Measurements from ENCODE around the gene IGSF1. TPM values are rescaled to one million over a fixed set of nuclear protein-coding genes. Genes with fewer than 3 reads are reported as not detected.

IGSF1 gene, protein sequence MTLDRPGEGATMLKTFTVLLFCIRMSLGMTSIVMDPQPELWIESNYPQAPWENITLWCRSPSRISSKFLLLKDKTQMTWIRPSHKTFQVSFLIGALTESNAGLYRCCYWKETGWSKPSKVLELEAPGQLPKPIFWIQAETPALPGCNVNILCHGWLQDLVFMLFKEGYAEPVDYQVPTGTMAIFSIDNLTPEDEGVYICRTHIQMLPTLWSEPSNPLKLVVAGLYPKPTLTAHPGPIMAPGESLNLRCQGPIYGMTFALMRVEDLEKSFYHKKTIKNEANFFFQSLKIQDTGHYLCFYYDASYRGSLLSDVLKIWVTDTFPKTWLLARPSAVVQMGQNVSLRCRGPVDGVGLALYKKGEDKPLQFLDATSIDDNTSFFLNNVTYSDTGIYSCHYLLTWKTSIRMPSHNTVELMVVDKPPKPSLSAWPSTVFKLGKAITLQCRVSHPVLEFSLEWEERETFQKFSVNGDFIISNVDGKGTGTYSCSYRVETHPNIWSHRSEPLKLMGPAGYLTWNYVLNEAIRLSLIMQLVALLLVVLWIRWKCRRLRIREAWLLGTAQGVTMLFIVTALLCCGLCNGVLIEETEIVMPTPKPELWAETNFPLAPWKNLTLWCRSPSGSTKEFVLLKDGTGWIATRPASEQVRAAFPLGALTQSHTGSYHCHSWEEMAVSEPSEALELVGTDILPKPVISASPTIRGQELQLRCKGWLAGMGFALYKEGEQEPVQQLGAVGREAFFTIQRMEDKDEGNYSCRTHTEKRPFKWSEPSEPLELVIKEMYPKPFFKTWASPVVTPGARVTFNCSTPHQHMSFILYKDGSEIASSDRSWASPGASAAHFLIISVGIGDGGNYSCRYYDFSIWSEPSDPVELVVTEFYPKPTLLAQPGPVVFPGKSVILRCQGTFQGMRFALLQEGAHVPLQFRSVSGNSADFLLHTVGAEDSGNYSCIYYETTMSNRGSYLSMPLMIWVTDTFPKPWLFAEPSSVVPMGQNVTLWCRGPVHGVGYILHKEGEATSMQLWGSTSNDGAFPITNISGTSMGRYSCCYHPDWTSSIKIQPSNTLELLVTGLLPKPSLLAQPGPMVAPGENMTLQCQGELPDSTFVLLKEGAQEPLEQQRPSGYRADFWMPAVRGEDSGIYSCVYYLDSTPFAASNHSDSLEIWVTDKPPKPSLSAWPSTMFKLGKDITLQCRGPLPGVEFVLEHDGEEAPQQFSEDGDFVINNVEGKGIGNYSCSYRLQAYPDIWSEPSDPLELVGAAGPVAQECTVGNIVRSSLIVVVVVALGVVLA (N-terminal part only)
- total RNA-seq = not detected

DNA sequence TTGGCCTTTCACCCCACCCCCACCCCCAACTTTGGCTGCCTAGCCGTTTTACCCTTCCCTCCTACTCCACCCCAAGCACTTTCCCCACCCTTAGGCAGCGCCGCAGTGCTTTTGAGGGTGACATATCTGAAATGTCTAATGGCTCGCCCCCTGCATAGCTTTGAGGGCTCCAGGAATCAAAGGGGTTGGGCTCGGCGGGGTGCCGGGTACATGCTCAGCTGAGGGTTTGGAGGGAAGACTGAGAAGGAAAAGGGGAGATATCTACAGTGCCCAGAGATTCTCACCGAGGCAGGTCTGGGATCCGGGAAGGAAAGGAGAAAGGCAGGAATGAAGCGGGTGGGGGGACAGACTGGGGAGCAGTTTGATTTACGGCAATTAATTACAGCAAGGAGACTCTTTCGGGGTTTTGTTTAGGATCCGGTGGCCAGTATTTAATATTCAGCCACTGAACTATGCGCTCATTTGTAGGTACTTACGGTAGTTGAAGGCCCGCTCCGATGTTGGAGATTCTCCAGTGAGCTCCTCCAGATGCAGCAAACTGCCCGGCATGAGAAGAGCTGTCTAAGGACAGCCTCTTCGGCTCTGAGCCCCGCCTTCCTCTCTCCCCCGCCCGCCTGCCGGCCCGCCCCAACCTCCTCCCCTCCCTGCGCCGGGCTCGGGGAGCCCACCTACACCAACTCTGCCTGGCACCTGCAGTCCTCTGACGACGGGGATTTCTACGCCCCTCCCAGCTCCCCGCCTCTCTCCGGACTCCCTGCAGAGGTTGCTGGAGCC lies at the start of gene IGSF1:
Gene IGSF1 (minus strand): TSS at position 569 of the 774 bp plus-strand sequence. CDS start 2,632 bp downstream, outside the sequence.
- Mint-ChIP-seq H3K4me3 (no peak within 1 kb of the TSS), H3K27me3 (peaks cover 19% of the 10 kb centered on the region), H3K9me3 (no peaks in the 10 kb centered on the region), H3K27ac (no peak within 1 kb of the TSS), H3K4me1 (no peaks in the 10 kb centered on the region), H3K36me3 (ENCODE audit: low read depth) (no peaks in the 10 kb centered on the region)
- POLR2A ChIA-PET = no interaction called here
- DNase-seq = no peak
- CTCF ChIA-PET = no interaction called here

DNA sequence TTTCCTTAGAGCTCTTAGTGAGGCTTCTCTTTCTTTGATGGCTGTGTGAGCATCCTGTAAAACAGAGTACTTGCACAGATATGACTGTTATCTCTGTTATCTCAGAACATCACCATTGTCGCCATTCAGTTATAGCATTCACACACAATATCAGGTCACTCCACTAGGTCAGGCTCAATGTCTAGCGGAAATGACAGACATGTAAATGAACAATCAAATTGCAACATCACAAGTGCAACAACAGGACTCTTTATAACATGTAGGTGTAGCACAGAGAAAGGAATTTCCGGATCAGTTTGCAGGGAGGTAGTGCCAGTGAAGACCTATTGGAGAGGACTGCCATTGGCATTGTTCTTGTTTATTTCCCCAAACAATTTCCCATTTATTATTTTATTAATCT lies 43.2 kb upstream of the IGSF1 start:
- no peaks in the 10 kb centered on the region for H3K27me3 Mint-ChIP-seq
- DNase-seq = no peak
- CTCF ChIA-PET = no interaction called here
- H3K4me1 Mint-ChIP-seq = no peaks in the 10 kb centered on the region
- no peaks in the 10 kb centered on the region for H3K36me3 Mint-ChIP-seq (ENCODE audit: low read depth)
- H3K27ac Mint-ChIP-seq = no peak overlapping the region
- POLR2A ChIA-PET = no interaction called here
- H3K4me3 Mint-ChIP-seq = no peak overlapping the region
- H3K9me3 Mint-ChIP-seq = no peaks in the 10 kb centered on the region

DNA sequence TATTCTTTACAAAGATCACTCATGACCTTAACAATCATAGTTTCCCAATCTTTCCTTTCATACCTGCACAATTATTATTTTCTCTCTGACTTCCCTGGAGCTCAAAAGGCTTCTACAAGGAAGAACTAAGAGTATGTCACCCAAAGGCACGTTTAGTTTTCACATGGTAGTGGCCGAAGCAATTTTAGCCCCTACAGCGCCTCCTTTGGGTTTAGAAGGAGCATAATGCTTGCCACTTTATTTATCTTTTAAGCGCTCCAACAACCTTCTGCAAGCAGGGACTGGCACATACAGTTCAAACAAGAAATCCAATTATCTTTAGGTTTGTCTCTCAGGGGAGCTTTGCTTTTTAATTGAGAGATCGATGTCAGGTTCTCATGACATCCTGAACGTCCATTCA lies 42.0 kb upstream of the IGSF1 start:
- no peak overlapping the region for H3K27ac Mint-ChIP-seq
- no peaks in the 10 kb centered on the region for H3K36me3 Mint-ChIP-seq (ENCODE audit: low read depth)
- H3K27me3 Mint-ChIP-seq = no peaks in the 10 kb centered on the region
- ChIA-PET CTCF (no interaction called here), POLR2A (no interaction called here)
- no peaks in the 10 kb centered on the region for H3K4me1 Mint-ChIP-seq
- H3K9me3 Mint-ChIP-seq = no peaks in the 10 kb centered on the region
- no peak for DNase-seq
- H3K4me3 Mint-ChIP-seq = no peak overlapping the region

DNA sequence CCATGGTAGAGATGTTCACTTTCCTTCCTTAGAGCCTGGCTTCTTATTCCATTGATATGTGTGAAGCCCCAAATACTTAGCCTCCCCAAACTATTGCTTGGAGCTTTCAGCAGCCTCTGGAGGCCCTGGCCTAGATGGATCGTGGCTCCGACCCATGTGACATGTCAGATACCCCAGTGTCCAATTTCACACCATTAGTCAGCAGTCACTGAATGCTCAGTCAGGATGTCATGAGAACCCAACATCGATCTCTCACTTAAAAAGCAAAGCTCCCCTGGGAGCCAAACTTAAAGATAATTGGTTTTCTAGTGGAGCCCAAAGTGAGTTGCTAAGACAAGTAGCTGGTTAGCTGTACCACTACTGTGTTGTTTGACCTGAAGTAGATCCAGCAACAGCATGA lies 41.6 kb upstream of the IGSF1 start:
- H3K9me3 Mint-ChIP-seq = no peaks in the 10 kb centered on the region
- no peak for DNase-seq
- no peaks in the 10 kb centered on the region for H3K4me1 Mint-ChIP-seq
- no peak overlapping the region for H3K27ac Mint-ChIP-seq
- H3K36me3 Mint-ChIP-seq (ENCODE audit: low read depth) = no peaks in the 10 kb centered on the region
- H3K4me3 Mint-ChIP-seq = no peak overlapping the region
- no peaks in the 10 kb centered on the region for H3K27me3 Mint-ChIP-seq
- ChIA-PET POLR2A (no interaction called here), CTCF (no interaction called here)

DNA sequence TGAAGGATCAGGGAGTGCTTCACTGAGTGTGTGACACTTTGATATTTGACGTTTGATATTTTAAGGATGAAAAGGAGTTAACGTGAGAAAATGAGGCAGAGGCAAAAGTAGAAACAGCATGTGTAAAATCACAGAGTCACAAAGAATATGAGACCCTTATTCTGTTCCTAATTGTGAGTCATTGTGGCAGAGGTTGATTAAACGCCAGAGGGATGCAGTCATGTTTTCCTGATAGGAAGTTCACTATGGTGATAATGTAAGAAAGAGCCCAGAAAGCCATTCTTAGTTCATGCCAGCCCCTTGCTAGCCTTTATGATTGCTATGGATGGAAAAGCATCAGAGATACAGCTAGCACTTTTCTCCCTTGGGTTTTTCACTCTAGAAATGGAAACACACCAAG lies 33.5 kb upstream of the IGSF1 start:
- ChIA-PET CTCF (no interaction called here), POLR2A (no interaction called here)
- no peaks in the 10 kb centered on the region for H3K27me3 Mint-ChIP-seq
- no peaks in the 10 kb centered on the region for H3K36me3 Mint-ChIP-seq (ENCODE audit: low read depth)
- H3K4me3 Mint-ChIP-seq = no peak overlapping the region
- H3K9me3 Mint-ChIP-seq = no peaks in the 10 kb centered on the region
- H3K4me1 Mint-ChIP-seq = no peaks in the 10 kb centered on the region
- H3K27ac Mint-ChIP-seq = no peak overlapping the region
- DNase-seq = no peak

DNA sequence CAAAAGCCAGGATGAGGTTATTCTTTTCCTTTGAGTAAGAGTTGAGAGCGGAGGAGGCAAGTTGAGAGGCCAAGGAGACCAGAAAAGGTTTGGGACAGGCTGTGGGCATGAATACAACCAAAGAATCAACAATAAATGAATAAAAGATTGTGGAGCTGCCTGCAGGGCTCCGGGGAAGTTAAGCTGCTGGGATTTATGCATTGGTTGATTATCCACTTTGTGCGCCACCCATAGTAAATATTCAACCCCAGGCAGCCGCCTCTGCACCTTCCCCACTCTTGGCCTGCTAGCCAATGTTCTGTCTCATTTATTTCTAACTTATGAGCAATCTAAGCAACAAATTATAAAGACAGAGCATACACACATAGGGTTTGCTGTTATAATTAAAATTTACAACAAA lies 28.2 kb upstream of the IGSF1 start:
- H3K4me3 Mint-ChIP-seq = no peak overlapping the region
- ChIA-PET POLR2A (no interaction called here), CTCF (no interaction called here)
- no peak overlapping the region for H3K27ac Mint-ChIP-seq
- DNase-seq = no peak
- H3K27me3 Mint-ChIP-seq = no peaks in the 10 kb centered on the region
- H3K9me3 Mint-ChIP-seq = no peaks in the 10 kb centered on the region
- H3K4me1 Mint-ChIP-seq = no peaks in the 10 kb centered on the region
- no peaks in the 10 kb centered on the region for H3K36me3 Mint-ChIP-seq (ENCODE audit: low read depth)

DNA sequence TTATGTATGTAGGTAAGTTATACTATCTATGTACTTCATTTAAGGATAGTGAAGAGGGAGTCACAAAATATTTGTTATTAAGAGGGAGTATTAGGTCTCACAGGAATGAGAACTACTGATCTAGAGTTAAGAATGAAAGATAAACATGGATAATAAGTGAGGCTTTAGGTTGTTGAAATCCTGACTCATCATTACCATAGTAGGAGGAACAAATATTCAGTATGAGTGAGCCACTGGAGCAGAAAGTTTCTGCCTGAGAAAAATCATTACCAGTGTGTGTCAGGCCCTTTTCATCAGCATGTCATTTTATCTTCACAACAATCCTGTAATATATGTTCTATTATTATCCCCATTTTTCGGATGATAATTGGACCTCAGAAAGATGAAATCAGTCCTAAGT lies 27.2 kb upstream of the IGSF1 start:
- no peaks in the 10 kb centered on the region for H3K36me3 Mint-ChIP-seq (ENCODE audit: low read depth)
- no peak overlapping the region for H3K4me3 Mint-ChIP-seq
- no peaks in the 10 kb centered on the region for H3K27me3 Mint-ChIP-seq
- H3K9me3 Mint-ChIP-seq = no peaks in the 10 kb centered on the region
- H3K27ac Mint-ChIP-seq = no peak overlapping the region
- ChIA-PET CTCF (no interaction called here), POLR2A (no interaction called here)
- H3K4me1 Mint-ChIP-seq = no peaks in the 10 kb centered on the region
- DNase-seq = no peak

DNA sequence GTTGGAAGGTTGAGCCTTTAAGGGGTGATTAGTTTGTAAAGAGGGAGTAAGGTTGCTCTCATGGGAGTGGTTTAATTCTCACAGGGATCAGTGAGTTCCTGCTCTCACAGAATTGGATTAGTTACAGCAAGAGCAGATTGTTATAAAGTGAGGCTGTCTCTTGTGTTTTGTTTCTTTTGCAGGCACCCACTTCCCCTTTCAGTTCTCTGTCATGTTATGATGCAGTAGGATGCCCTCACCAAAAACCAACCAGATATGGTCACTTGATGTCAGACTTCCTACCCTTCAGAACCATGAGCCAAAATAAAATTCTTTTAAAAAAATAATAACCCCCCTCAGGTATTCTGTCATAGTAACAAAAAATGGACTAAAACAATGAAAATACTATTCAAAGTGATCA lies 19.9 kb upstream of the IGSF1 start:
- no peak for DNase-seq
- Mint-ChIP-seq H3K27ac (no peak overlapping the region), H3K4me3 (no peak overlapping the region), H3K4me1 (no peaks in the 10 kb centered on the region), H3K27me3 (no peaks in the 10 kb centered on the region), H3K9me3 (no peaks in the 10 kb centered on the region), H3K36me3 (ENCODE audit: low read depth) (no peaks in the 10 kb centered on the region)
- ChIA-PET POLR2A (no interaction called here), CTCF (no interaction called here)

DNA sequence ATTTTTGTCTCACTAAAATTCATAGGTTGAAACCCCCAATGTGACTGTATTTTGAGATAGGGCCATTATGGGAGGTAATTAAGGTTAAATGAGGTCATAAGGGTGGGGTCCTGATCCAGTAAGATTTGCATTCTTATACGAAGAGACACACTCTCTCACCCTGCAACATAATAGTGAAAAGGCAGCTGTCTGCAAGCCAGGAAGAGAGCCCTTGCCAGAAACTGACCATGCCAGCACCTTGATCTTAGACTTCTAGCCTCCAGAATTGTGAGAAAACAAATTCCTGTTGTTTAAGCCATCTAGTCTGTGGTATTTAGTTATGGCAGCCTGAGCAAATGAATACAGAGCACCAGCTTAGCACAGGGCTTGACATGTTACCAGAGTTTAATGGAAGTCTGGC lies 17.5 kb upstream of the IGSF1 start:
- Mint-ChIP-seq H3K9me3 (no peaks in the 10 kb centered on the region), H3K27me3 (peaks cover 2% of the 10 kb centered on the region), H3K36me3 (ENCODE audit: low read depth) (no peaks in the 10 kb centered on the region), H3K27ac (no peak overlapping the region), H3K4me1 (no peaks in the 10 kb centered on the region), H3K4me3 (no peak overlapping the region)
- no peak for DNase-seq
- ChIA-PET CTCF (no interaction called here), POLR2A (no interaction called here)

DNA sequence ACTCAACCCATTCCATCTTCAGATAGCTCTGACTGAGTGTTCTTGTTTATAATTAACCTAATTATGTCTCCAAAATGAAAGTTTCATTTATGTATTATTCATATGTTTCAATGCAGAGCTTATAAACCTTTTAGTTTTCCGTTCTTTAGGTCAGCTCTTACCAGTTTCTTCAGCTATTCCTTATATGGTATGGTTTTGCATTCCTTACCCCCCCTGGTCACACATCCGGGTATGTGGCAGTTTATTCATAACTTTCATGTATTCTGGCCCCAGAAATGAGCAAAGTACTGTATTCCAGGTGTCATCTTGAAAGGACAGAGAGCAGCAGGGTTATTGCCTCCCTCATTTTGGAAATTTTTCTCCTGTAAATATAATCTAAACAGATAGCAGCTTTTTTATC lies 16.8 kb upstream of the IGSF1 start:
- Mint-ChIP-seq H3K27ac (no peak overlapping the region), H3K4me1 (no peaks in the 10 kb centered on the region), H3K9me3 (no peaks in the 10 kb centered on the region), H3K27me3 (peaks cover 2% of the 10 kb centered on the region), H3K4me3 (no peak overlapping the region), H3K36me3 (ENCODE audit: low read depth) (no peaks in the 10 kb centered on the region)
- ChIA-PET POLR2A (no interaction called here), CTCF (no interaction called here)
- no peak for DNase-seq

DNA sequence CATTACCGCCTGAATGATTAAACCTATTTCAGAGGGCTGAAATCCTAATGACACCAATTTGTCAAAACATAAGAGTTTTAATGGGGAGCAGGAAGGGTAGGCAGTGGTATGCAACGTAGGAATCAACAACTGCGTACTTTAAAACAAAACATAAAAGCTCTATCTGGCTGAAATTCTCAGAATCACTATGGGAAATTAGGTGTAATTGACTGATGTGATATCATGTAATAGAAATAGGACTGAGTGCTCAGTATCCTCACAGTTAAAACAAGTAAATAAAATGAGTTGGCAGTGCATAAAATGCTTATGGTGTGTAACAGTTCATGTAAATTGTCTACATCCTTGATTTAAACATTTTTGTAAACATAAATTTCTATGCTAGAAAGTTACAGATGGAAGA lies 13.6 kb upstream of the IGSF1 start:
- Mint-ChIP-seq H3K4me1 (no peaks in the 10 kb centered on the region), H3K4me3 (no peak overlapping the region), H3K9me3 (no peaks in the 10 kb centered on the region), H3K27me3 (peaks cover 2% of the 10 kb centered on the region), H3K27ac (no peak overlapping the region), H3K36me3 (ENCODE audit: low read depth) (no peaks in the 10 kb centered on the region)
- no peak for DNase-seq
- ChIA-PET POLR2A (no interaction called here), CTCF (no interaction called here)

DNA sequence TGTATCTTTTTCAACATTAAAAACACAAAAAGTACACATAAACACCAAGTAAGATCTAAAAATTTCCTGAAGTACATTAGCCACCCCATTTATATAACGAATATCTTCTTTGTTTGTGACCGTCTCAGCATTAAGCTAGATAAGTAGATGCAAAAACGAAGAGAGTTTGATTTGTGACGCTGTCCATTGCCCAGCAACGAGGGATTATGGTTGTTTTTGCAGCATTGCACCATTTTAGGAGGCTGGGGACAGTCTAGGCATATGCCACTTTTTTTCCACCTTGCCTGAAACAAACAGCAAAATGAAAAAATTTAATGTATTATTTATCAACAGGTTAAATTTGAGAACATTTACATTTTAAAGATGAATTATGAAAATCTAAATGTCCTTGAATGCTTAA lies 12.0 kb upstream of the IGSF1 start:
- POLR2A ChIA-PET = no interaction called here
- DNase-seq = no peak
- no peak overlapping the region for H3K4me3 Mint-ChIP-seq
- no peaks in the 10 kb centered on the region for H3K4me1 Mint-ChIP-seq
- H3K27ac Mint-ChIP-seq = no peak overlapping the region
- H3K27me3 Mint-ChIP-seq = peaks cover 2% of the 10 kb centered on the region
- H3K36me3 Mint-ChIP-seq (ENCODE audit: low read depth) = no peaks in the 10 kb centered on the region
- CTCF ChIA-PET = no interaction called here
- no peaks in the 10 kb centered on the region for H3K9me3 Mint-ChIP-seq

Measured in activated CD4-positive, alpha-beta T cell treated with anti-CD3 and anti-CD28 coated beads, Interleukin-2, amount 10 ng/mL, durations not matched to agents 7 days and 5 days (primary cell).